GM12878 (cell line): ENCODE results near the gene FAM53B.

Source experiments
- ATF7 ChIP-seq: fragments of 450-650 bp; IDR thresholded peaks from 2 replicates; pipeline ENCODE4 v1.6.1; 2016; ENCODE audit warnings: low read depth, mild to moderate bottlenecking
- EZH2 ChIP-seq: IDR thresholded peaks from 2 replicates; pipeline ENCODE4 v1.6.1; 2012; ENCODE audit warnings: low read depth, mild to moderate bottlenecking, control low read depth, inconsistent platforms, low read length, borderline replicate concordance; ENCODE audit not compliant: control insufficient read depth
- JUND ChIP-seq: IDR thresholded peaks from 2 replicates; pipeline ENCODE4 v1.6.1; 2012; ENCODE audit warnings: low read depth, mild to moderate bottlenecking, low read length, improper control_type of control experiment, moderate library complexity
- MXI1 ChIP-seq: fragments of 150-350 bp; IDR thresholded peaks from 2 replicates; pipeline ENCODE4 v1.6.1; 2011; ENCODE audit warnings: low read depth, mild to moderate bottlenecking, inconsistent platforms, low read length, improper control_type of control experiment
- NRF1 ChIP-seq: conservative IDR thresholded peaks from 2 replicates; pipeline ENCODE4 v1.6.1; 2011; ENCODE audit warnings: mild to moderate bottlenecking, low read depth, low read length, improper control_type of control experiment
- POLR2A ChIP-seq: IDR thresholded peaks from 2 replicates; pipeline ENCODE4 v1.6.1; 2011; ENCODE audit warnings: low read depth, mild to moderate bottlenecking, low read length
- RELA ChIP-seq: fragments of 450-650 bp; IDR thresholded peaks from 2 replicates; pipeline ENCODE4 v1.8.0; 2014; ENCODE audit warnings: borderline replicate concordance; ENCODE audit not compliant: partially characterized antibody
- SP1 ChIP-seq: IDR thresholded peaks from one replicate; pipeline ENCODE4 v1.6.1; 2011; ENCODE audit warnings: low read depth, low read length
- TF ChIP-seq, protein P1 (sequence below), 3 experiments: IDR thresholded peaks in 2 of 3; conservative IDR thresholded peaks in 1 of 3; 2 replicates each; pipeline ENCODE4 v1.5.1; 2011; ENCODE audit warnings: low read depth in 3 of 3, low read length in 3 of 3, mild to moderate bottlenecking in 3 of 3, control low read depth in 2 of 3, moderate library complexity in 2 of 3, inconsistent platforms in 1 of 3, mixed read lengths in 1 of 3; ENCODE audit not compliant: control insufficient read depth in 2 of 3, insufficient read depth in 1 of 3; ENCODE audit errors: extremely low read depth in 1 of 3
- TF ChIP-seq, protein P2 (sequence below): IDR thresholded peaks from 2 replicates; pipeline ENCODE4 v1.6.1; 2012; ENCODE audit warnings: low read depth, low read length, improper control_type of control experiment

DNA sequence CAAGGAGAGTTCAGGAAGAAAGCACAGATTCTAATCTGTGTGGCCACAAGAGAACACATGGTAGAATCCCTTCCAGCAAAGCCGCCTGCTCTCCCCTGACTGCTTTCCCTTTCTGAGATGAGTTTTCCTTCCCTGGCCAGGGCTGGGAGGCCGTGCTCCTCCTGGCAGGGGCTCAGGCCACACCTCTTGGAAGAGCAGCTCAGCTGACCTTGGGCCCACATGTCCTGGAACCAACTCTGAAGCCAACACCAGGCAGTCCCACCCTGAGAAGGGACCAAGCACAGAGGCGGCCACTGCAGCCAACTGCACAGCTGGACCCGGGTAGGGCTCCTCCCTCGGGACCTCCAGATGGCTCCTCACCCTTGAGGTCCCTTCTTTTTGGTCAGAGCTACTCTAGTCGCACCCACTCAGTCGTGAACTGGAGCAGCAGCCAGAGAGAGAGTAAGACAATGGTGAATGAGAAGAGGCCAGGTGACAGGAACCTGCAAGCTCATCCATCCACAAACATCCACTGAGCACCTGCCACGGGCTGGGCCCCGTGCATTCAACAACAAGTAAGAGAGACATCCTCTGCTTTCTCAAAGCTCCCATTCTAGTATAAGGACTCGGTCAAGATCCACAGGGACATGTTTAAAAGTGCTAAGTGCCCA is 40.3 kb downstream of the FAM53B start:
- no peak for TF ChIP-seq POLR2A
- TF ChIP-seq NRF1: no peak
- TF ChIP-seq, protein P1, sequence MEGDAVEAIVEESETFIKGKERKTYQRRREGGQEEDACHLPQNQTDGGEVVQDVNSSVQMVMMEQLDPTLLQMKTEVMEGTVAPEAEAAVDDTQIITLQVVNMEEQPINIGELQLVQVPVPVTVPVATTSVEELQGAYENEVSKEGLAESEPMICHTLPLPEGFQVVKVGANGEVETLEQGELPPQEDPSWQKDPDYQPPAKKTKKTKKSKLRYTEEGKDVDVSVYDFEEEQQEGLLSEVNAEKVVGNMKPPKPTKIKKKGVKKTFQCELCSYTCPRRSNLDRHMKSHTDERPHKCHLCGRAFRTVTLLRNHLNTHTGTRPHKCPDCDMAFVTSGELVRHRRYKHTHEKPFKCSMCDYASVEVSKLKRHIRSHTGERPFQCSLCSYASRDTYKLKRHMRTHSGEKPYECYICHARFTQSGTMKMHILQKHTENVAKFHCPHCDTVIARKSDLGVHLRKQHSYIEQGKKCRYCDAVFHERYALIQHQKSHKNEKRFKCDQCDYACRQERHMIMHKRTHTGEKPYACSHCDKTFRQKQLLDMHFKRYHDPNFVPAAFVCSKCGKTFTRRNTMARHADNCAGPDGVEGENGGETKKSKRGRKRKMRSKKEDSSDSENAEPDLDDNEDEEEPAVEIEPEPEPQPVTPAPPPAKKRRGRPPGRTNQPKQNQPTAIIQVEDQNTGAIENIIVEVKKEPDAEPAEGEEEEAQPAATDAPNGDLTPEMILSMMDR (IDR thresholded peaks at IDR 0.05 in 2 of 3, conservative IDR thresholded peaks at IDR 0.05 in 1 of 3; ENCODE audit: control insufficient read depth in 2 of 3, extremely low read depth in 1 of 3, insufficient read depth in 1 of 3, low read depth in 3 of 3, low read length in 3 of 3): no peak
- TF ChIP-seq JUND: no peak
- TF ChIP-seq EZH2: no peak
- no peak for TF ChIP-seq ATF7
- TF ChIP-seq MXI1: no peak
- TF ChIP-seq, protein P2, sequence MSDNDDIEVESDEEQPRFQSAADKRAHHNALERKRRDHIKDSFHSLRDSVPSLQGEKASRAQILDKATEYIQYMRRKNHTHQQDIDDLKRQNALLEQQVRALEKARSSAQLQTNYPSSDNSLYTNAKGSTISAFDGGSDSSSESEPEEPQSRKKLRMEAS: no peak
- no peak for TF ChIP-seq RELA
- no peak for TF ChIP-seq SP1
